Peyer's patch (tissue), 4 donors: ENCODE results near the gene TPSD1.

Source experiments
- CTCF ChIP-seq, 6 experiments: fragments of 450-650 bp in 4 of 6; fragments of 200-600 bp in 2 of 6; sonication (generic) in 1 of 6; IDR thresholded peaks; one replicate each; pipeline ENCODE4 v1.5.1; 2017 to 2019; ENCODE audit warnings: antibody characterized with exemption in 6 of 6, mild to moderate bottlenecking in 3 of 6, moderate library complexity in 1 of 6
- POLR2A ChIP-seq, 2 donors: fragments of 450-650 bp; IDR thresholded peaks; one replicate each; pipeline ENCODE4 v1.5.1; 2017; ENCODE audit warnings: antibody characterized with exemption in 2 of 2, mild to moderate bottlenecking in 2 of 2, moderate library complexity in 2 of 2

- TF ChIP-seq CTCF (IDR thresholded peaks at IDR 0.05) (no peak), POLR2A (IDR thresholded peaks at IDR 0.05) (no peak)
Observed at GRCh38 chr16:1287982-1288670, 32.3 kb downstream of the TPSD1 start.
